Measurements from ENCODE around the gene TCAIM. TPM values are rescaled to one million over a fixed set of nuclear protein-coding genes. Genes with fewer than 3 reads are reported as not detected.

Gene TCAIM
- polyA plus RNA-seq, 1 donor from 2014 or later, result 38.1 TPM

GRCh38 chr3:44451441-44451840 is 112.9 kb downstream of the TCAIM start:
- Histone ChIP-seq H3K9me3 (ENCODE audit: low read length) (peaks cover 3% of the 10 kb centered on the region), H3K4me3 (ENCODE audit: low read length) (no peak overlapping the region), H4K20me1 (ENCODE audit: insufficient read depth) (no peaks in the 10 kb centered on the region), H3F3A (ENCODE audit: insufficient read depth, low read length, poor library complexity, severe bottlenecking) (no peaks in the 10 kb centered on the region), H3K4me2 (ENCODE audit: low read length) (no peak overlapping the region), H3K9me2 (ENCODE audit: insufficient read depth, low read length) (no peaks in the 10 kb centered on the region), H3K79me2 (replicated peaks; ENCODE audit: insufficient read depth, low read length) (peaks cover 11% of the 10 kb centered on the region), H3K27ac (ENCODE audit: low read length) (no peak overlapping the region), H3K9ac (ENCODE audit: low read length) (no peak overlapping the region), H2AFZ (ENCODE audit: low read depth, low read length) (no peak overlapping the region), H3K27me3 (ENCODE audit: insufficient read depth, low read depth, low read length) (no peaks in the 10 kb centered on the region), H3K36me3 (ENCODE audit: insufficient read depth, low read length) (peaks cover 33% of the 10 kb centered on the region)
- TF ChIP-seq POLR2AphosphoS5 (IDR thresholded peaks at IDR 0.05) (no peak), CTCF (IDR thresholded peaks at IDR 0.05; ENCODE audit: poor library complexity, severe bottlenecking) (no peak), REST (IDR thresholded peaks at IDR 0.05; ENCODE audit: borderline replicate concordance) (no peak), RAD21 (conservative IDR thresholded peaks at IDR 0.05) (no peak), EP300 (conservative IDR thresholded peaks at IDR 0.05; ENCODE audit: poor library complexity, severe bottlenecking) (no peak), EZH2 (IDR thresholded peaks at IDR 0.05; ENCODE audit: borderline replicate concordance, insufficient read depth, low read length, poor library complexity, severe bottlenecking) (no peak), TAF1 (IDR thresholded peaks at IDR 0.05; ENCODE audit: low read depth) (no peak), MXI1 (conservative IDR thresholded peaks at IDR 0.05; ENCODE audit: poor library complexity, severe bottlenecking) (no peak), SMC3 (conservative IDR thresholded peaks at IDR 0.05; ENCODE audit: poor library complexity) (no peak)

- Histone ChIP-seq H3K27ac (ENCODE audit: low read length) (no peak overlapping the region), H3K79me2 (replicated peaks; ENCODE audit: insufficient read depth, low read length) (peaks cover 11% of the 10 kb centered on the region), H3K27me3 (ENCODE audit: insufficient read depth, low read depth, low read length) (no peaks in the 10 kb centered on the region), H3K9me3 (ENCODE audit: low read length) (no peaks in the 10 kb centered on the region), H3K9me2 (ENCODE audit: insufficient read depth, low read length) (no peaks in the 10 kb centered on the region), H3F3A (ENCODE audit: insufficient read depth, low read length, poor library complexity, severe bottlenecking) (no peaks in the 10 kb centered on the region), H3K4me3 (ENCODE audit: low read length) (no peak overlapping the region), H3K9ac (ENCODE audit: low read length) (no peak overlapping the region), H4K20me1 (ENCODE audit: insufficient read depth) (no peaks in the 10 kb centered on the region), H3K36me3 (ENCODE audit: insufficient read depth, low read length) (peaks cover 18% of the 10 kb centered on the region), H3K4me2 (ENCODE audit: low read length) (no peak overlapping the region), H2AFZ (ENCODE audit: low read depth, low read length) (no peak overlapping the region)
- no peak for TF ChIP-seq TAF1 (IDR thresholded peaks at IDR 0.05; ENCODE audit: low read depth)
- no peak for TF ChIP-seq CTCF (IDR thresholded peaks at IDR 0.05; ENCODE audit: poor library complexity, severe bottlenecking)
- TF ChIP-seq REST (IDR thresholded peaks at IDR 0.05; ENCODE audit: borderline replicate concordance), result no peak
- no peak for TF ChIP-seq RAD21 (conservative IDR thresholded peaks at IDR 0.05)
- TF ChIP-seq EP300 (conservative IDR thresholded peaks at IDR 0.05; ENCODE audit: poor library complexity, severe bottlenecking), result no peak
- TF ChIP-seq POLR2AphosphoS5 (IDR thresholded peaks at IDR 0.05), result no peak
- no peak for TF ChIP-seq EZH2 (IDR thresholded peaks at IDR 0.05; ENCODE audit: borderline replicate concordance, insufficient read depth, low read length, poor library complexity, severe bottlenecking)
- TF ChIP-seq SMC3 (conservative IDR thresholded peaks at IDR 0.05; ENCODE audit: poor library complexity), result no peak
Measured at GRCh38 chr3:44454258-44454657, 115.7 kb downstream of the TCAIM start.

Measured in neural cell (in vitro differentiated cells).